ENCODE data around the gene NDUFA11. TPM values are rescaled to one million over a fixed set of nuclear protein-coding genes. Genes with fewer than 3 reads are reported as not detected.

Gene NDUFA11
- total and polyA plus RNA-seq, 9 of the 15 experiments (the other 6 are each of a cell fraction or from before 2014, with no cell fraction given) = 63.3 to 486 (median 274) TPM

DNA sequence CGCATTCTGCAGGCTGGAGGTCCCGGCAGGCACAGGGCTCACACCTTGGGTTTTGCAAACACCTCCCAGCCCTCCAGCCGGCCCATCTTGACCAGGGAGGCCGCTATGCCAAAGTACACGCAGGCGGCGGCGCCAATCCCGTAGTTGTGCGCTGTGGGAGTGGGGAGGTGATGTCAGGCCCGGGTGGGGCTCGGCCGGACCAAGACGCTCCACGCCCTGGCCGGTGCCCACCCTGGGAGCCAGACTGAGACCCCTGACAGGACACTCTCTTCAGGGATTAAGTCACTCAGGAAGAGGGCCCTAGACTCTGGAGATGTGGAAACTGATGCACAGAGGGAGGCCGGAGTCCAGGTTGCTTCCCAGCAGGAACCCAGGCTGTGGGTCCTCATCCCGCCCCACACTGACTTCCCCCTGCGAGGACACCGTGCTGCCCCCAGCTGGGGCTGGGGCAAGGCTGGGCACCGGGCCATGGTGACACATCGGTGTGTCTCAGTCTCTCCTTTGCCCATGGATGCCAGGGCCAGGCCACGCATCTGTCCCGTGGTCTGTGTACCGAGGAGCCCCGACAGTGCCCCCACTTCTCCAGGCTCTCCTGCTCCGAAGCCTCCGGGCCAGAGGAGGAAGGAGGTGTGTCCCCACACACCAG, 8.8 kb downstream of the NDUFA11 start (continued):
- TF ChIP-seq RBM22 (IDR thresholded peaks at IDR 0.05; ENCODE audit: low read depth, low read length, poor library complexity, severe bottlenecking) = peak; percentile 7
- TF ChIP-seq, protein P1, sequence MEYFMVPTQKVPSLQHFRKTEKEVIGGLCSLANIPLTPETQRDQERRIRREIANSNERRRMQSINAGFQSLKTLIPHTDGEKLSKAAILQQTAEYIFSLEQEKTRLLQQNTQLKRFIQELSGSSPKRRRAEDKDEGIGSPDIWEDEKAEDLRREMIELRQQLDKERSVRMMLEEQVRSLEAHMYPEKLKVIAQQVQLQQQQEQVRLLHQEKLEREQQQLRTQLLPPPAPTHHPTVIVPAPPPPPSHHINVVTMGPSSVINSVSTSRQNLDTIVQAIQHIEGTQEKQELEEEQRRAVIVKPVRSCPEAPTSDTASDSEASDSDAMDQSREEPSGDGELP (CRISPR knock-in tag; IDR thresholded peaks at IDR 0.05; ENCODE audit: borderline replicate concordance) = peak; percentile 15; the same call in 1 of the 2 replicates
- TF ChIP-seq SUPT5H (IDR thresholded peaks at IDR 0.05) = no peak
- 0 out of 2 replicates have a peak, but pooled peaks have one; percentile 5 for TF ChIP-seq POLR2G (IDR thresholded peaks at IDR 0.05; ENCODE audit: low read depth, low read length)
- no peak for TF ChIP-seq ARNT (IDR thresholded peaks at IDR 0.05)
- TF ChIP-seq FOXJ2 (tag; IDR thresholded peaks at IDR 0.05) = no peak
- TF ChIP-seq, protein P2, sequence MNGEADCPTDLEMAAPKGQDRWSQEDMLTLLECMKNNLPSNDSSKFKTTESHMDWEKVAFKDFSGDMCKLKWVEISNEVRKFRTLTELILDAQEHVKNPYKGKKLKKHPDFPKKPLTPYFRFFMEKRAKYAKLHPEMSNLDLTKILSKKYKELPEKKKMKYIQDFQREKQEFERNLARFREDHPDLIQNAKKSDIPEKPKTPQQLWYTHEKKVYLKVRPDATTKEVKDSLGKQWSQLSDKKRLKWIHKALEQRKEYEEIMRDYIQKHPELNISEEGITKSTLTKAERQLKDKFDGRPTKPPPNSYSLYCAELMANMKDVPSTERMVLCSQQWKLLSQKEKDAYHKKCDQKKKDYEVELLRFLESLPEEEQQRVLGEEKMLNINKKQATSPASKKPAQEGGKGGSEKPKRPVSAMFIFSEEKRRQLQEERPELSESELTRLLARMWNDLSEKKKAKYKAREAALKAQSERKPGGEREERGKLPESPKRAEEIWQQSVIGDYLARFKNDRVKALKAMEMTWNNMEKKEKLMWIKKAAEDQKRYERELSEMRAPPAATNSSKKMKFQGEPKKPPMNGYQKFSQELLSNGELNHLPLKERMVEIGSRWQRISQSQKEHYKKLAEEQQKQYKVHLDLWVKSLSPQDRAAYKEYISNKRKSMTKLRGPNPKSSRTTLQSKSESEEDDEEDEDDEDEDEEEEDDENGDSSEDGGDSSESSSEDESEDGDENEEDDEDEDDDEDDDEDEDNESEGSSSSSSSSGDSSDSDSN (IDR thresholded peaks at IDR 0.05; ENCODE audit: borderline replicate concordance in 1 of 2, low read depth in 2 of 2, low read length in 2 of 2) = no peak
- no peak for TF ChIP-seq BRCA1 (IDR thresholded peaks at IDR 0.05)
- TF ChIP-seq BRCA1 (CRISPR knock-in tag; IDR thresholded peaks at IDR 0.05) = no peak
- TF ChIP-seq TEAD2 (tag; IDR thresholded peaks at IDR 0.05) = no peak
- peak; percentile 9 for TF ChIP-seq RBFOX2 (IDR thresholded peaks at IDR 0.05; ENCODE audit: low read depth, low read length)
- TF ChIP-seq HDAC1 (IDR thresholded peaks at IDR 0.05) = 0 out of 4 replicates have a peak, but pooled peaks of 1 of the 2 experiments have one; percentile 5
- no peak for TF ChIP-seq ZFX (CRISPR knock-in tag; IDR thresholded peaks at IDR 0.05)
- TF ChIP-seq, protein P3, sequence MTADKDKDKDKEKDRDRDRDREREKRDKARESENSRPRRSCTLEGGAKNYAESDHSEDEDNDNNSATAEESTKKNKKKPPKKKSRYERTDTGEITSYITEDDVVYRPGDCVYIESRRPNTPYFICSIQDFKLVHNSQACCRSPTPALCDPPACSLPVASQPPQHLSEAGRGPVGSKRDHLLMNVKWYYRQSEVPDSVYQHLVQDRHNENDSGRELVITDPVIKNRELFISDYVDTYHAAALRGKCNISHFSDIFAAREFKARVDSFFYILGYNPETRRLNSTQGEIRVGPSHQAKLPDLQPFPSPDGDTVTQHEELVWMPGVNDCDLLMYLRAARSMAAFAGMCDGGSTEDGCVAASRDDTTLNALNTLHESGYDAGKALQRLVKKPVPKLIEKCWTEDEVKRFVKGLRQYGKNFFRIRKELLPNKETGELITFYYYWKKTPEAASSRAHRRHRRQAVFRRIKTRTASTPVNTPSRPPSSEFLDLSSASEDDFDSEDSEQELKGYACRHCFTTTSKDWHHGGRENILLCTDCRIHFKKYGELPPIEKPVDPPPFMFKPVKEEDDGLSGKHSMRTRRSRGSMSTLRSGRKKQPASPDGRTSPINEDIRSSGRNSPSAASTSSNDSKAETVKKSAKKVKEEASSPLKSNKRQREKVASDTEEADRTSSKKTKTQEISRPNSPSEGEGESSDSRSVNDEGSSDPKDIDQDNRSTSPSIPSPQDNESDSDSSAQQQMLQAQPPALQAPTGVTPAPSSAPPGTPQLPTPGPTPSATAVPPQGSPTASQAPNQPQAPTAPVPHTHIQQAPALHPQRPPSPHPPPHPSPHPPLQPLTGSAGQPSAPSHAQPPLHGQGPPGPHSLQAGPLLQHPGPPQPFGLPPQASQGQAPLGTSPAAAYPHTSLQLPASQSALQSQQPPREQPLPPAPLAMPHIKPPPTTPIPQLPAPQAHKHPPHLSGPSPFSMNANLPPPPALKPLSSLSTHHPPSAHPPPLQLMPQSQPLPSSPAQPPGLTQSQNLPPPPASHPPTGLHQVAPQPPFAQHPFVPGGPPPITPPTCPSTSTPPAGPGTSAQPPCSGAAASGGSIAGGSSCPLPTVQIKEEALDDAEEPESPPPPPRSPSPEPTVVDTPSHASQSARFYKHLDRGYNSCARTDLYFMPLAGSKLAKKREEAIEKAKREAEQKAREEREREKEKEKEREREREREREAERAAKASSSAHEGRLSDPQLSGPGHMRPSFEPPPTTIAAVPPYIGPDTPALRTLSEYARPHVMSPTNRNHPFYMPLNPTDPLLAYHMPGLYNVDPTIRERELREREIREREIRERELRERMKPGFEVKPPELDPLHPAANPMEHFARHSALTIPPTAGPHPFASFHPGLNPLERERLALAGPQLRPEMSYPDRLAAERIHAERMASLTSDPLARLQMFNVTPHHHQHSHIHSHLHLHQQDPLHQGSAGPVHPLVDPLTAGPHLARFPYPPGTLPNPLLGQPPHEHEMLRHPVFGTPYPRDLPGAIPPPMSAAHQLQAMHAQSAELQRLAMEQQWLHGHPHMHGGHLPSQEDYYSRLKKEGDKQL (CRISPR knock-in tag; IDR thresholded peaks at IDR 0.05; ENCODE audit: borderline replicate concordance) = no peak
- no peak for TF ChIP-seq ERF (CRISPR knock-in tag; IDR thresholded peaks at IDR 0.05)
- TF ChIP-seq SREBF1 (IDR thresholded peaks at IDR 0.05; ENCODE audit: borderline replicate concordance, low read depth, low read length) = no peak
- TF ChIP-seq, protein P4, sequence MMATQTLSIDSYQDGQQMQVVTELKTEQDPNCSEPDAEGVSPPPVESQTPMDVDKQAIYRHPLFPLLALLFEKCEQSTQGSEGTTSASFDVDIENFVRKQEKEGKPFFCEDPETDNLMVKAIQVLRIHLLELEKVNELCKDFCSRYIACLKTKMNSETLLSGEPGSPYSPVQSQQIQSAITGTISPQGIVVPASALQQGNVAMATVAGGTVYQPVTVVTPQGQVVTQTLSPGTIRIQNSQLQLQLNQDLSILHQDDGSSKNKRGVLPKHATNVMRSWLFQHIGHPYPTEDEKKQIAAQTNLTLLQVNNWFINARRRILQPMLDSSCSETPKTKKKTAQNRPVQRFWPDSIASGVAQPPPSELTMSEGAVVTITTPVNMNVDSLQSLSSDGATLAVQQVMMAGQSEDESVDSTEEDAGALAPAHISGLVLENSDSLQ (IDR thresholded peaks at IDR 0.05) = 0 out of 2 replicates have a peak, but pooled peaks have one; percentile 1
- peak; percentile 77 for TF ChIP-seq HNRNPLL (IDR thresholded peaks at IDR 0.05; ENCODE audit: low read depth, low read length, poor library complexity, severe bottlenecking)

All from K562 (cell line).